HepG2 (cell line): ENCODE results near the gene MAIP1. TPM values are rescaled to one million over a fixed set of nuclear protein-coding genes. Genes with fewer than 3 reads are reported as not detected.

Experiments
- CHD2 ChIP-seq: IDR thresholded peaks from 2 replicates; pipeline ENCODE4 v1.6.1; 2011; ENCODE audit warnings: low read depth, low read length, improper control_type of control experiment
- DMAP1 ChIP-seq: IDR thresholded peaks from 2 replicates; pipeline ENCODE4 v1.6.1; 2016
- GPN1 ChIP-seq: sonication (generic); formaldehyde crosslinking; IDR thresholded peaks from 2 replicates; pipeline ENCODE4 v1.5.1; 2020; ENCODE audit warnings: missing genetic modification reagents, borderline replicate concordance
- NCOA1 ChIP-seq: sonication (generic); formaldehyde crosslinking; IDR thresholded peaks from 2 replicates; pipeline ENCODE4 v1.9.0; 2021; ENCODE audit warnings: missing genetic modification reagents
- SRSF1 ChIP-seq: fragments of 200-400 bp; formaldehyde crosslinking; optimal IDR thresholded peaks from 2 replicates; pipeline ENCODE3; 2017; ENCODE audit warnings: mild to moderate bottlenecking, low read depth, low read length, moderate library complexity
- ZBTB3 ChIP-seq: sonication (generic); formaldehyde crosslinking; IDR thresholded peaks from 2 replicates; pipeline ENCODE4 v1.4.0; 2020; ENCODE audit warnings: low read depth, mild to moderate bottlenecking, moderate library complexity, missing genetic modification reagents, borderline replicate concordance
- ZFX ChIP-seq: sonication (generic); formaldehyde crosslinking; IDR thresholded peaks from 2 replicates; pipeline ENCODE4 v1.4.0; 2020; ENCODE audit warnings: mild to moderate bottlenecking, low read depth, missing genetic modification reagents, moderate library complexity
- ZNF143 ChIP-seq: sonication (generic); formaldehyde crosslinking; IDR thresholded peaks from 2 replicates; pipeline ENCODE4 v1.4.0; 2020; ENCODE audit warnings: missing genetic modification reagents
- ZNF224 ChIP-seq: sonication (generic); formaldehyde crosslinking; IDR thresholded peaks from 2 replicates; pipeline ENCODE4 v1.5.0; 2020; ENCODE audit warnings: mild to moderate bottlenecking, missing genetic modification reagents
- ZNF282 ChIP-seq: fragments of 450-650 bp; IDR thresholded peaks from 2 replicates; pipeline ENCODE4 v1.6.1; 2018; ENCODE audit not compliant: partially characterized antibody
- ZNF430 ChIP-seq: sonication (generic); formaldehyde crosslinking; IDR thresholded peaks from 2 replicates; pipeline ENCODE4 v1.9.0; 2021; ENCODE audit warnings: mild to moderate bottlenecking, missing genetic modification reagents
- ZNF543 ChIP-seq: sonication (generic); formaldehyde crosslinking; IDR thresholded peaks from 2 replicates; pipeline ENCODE4 v1.4.0; 2020; ENCODE audit warnings: mild to moderate bottlenecking, missing genetic modification reagents
- ZNF569 ChIP-seq: sonication (generic); formaldehyde crosslinking; IDR thresholded peaks from 2 replicates; pipeline ENCODE4 v1.5.0; 2020; ENCODE audit warnings: mild to moderate bottlenecking, missing genetic modification reagents, moderate library complexity, borderline replicate concordance
- polyA plus RNA-seq, 8 experiments: library from polyadenylated mRNA; depleted of rRNA in 3 of 8; stranded (reverse) in 7 of 8; unstranded in 1 of 8; fragments of >200 nt; fragmentation: Illumina TruSeq in 4 of 8; extraction: Trizol in 4 of 8; gene quantifications; 2 replicates each; pipeline versions ENCODE4 v1.2.1 to v1.2.3, GENCODE V29; 2011 to 2016; ENCODE audit warnings: low read depth in 4 of 8, missing spikeins in 1 of 8, mixed read lengths in 1 of 8; ENCODE audit not compliant: insufficient read depth in 1 of 8
- total RNA-seq, 5 experiments: library from RNA; depleted of rRNA; stranded (reverse); fragments of >200 nt; fragmentation: Illumina TruSeq; extraction: Trizol; gene quantifications; 2 replicates each; pipeline ENCODE4 v1.2.3, GENCODE V29; 2016; ENCODE audit warnings: low read depth in 1 of 5
- TF ChIP-seq, protein P1 (sequence below): sonication (generic); formaldehyde crosslinking; IDR thresholded peaks from 2 replicates; pipeline ENCODE4 v1.4.0; 2020; ENCODE audit warnings: mild to moderate bottlenecking, missing genetic modification reagents
- TF ChIP-seq, protein P2 (sequence below): sonication (generic); formaldehyde crosslinking; conservative IDR thresholded peaks from 2 replicates; pipeline ENCODE4 v1.4.0; 2020; ENCODE audit warnings: mild to moderate bottlenecking, missing genetic modification reagents, moderate library complexity
- TF ChIP-seq, protein P3 (sequence below): sonication (generic); formaldehyde crosslinking; IDR thresholded peaks from 2 replicates; pipeline ENCODE4 v1.4.0; 2020; ENCODE audit warnings: mild to moderate bottlenecking, missing genetic modification reagents

The MAIP1 gene
- total and polyA plus RNA-seq, 2 of the 13 experiments (the other 11 are each of a cell fraction or from before 2014, with no cell fraction given): 22.3 to 72.9 TPM

DNA sequence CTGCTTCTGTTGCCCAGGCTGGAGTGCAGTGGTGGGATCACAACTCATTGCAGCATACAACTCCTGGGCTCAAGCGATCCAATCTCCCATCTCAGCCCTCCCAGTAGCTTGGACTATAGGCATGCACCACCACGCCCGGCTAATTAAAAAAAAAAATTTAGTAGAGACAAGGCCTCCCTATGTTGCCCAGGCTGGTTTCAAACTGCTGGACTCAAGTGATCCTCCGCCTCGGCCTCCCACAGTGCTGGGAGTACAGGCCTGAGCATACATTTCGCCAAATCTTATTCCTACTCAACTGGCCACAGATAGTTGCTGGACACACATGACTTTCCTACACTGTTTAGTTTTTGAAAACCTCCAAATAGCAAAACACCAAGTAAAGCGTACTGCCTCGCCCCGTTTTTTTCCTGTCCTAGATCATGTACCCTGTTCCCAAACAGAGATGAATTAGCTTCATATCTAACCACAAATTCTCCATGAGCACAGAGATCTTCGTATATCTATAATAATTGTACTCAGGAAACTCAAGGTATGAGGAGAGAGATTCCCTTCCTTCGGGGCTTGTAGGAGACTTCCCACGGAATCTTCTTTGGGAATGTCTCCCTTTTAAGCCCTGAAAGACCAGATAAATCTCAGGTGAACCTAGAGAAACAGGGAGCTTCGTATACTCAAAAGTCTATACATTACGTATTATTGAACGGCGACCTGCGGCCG lies 44.9 kb upstream of the MAIP1 start (continued):
- TF ChIP-seq, protein P1, sequence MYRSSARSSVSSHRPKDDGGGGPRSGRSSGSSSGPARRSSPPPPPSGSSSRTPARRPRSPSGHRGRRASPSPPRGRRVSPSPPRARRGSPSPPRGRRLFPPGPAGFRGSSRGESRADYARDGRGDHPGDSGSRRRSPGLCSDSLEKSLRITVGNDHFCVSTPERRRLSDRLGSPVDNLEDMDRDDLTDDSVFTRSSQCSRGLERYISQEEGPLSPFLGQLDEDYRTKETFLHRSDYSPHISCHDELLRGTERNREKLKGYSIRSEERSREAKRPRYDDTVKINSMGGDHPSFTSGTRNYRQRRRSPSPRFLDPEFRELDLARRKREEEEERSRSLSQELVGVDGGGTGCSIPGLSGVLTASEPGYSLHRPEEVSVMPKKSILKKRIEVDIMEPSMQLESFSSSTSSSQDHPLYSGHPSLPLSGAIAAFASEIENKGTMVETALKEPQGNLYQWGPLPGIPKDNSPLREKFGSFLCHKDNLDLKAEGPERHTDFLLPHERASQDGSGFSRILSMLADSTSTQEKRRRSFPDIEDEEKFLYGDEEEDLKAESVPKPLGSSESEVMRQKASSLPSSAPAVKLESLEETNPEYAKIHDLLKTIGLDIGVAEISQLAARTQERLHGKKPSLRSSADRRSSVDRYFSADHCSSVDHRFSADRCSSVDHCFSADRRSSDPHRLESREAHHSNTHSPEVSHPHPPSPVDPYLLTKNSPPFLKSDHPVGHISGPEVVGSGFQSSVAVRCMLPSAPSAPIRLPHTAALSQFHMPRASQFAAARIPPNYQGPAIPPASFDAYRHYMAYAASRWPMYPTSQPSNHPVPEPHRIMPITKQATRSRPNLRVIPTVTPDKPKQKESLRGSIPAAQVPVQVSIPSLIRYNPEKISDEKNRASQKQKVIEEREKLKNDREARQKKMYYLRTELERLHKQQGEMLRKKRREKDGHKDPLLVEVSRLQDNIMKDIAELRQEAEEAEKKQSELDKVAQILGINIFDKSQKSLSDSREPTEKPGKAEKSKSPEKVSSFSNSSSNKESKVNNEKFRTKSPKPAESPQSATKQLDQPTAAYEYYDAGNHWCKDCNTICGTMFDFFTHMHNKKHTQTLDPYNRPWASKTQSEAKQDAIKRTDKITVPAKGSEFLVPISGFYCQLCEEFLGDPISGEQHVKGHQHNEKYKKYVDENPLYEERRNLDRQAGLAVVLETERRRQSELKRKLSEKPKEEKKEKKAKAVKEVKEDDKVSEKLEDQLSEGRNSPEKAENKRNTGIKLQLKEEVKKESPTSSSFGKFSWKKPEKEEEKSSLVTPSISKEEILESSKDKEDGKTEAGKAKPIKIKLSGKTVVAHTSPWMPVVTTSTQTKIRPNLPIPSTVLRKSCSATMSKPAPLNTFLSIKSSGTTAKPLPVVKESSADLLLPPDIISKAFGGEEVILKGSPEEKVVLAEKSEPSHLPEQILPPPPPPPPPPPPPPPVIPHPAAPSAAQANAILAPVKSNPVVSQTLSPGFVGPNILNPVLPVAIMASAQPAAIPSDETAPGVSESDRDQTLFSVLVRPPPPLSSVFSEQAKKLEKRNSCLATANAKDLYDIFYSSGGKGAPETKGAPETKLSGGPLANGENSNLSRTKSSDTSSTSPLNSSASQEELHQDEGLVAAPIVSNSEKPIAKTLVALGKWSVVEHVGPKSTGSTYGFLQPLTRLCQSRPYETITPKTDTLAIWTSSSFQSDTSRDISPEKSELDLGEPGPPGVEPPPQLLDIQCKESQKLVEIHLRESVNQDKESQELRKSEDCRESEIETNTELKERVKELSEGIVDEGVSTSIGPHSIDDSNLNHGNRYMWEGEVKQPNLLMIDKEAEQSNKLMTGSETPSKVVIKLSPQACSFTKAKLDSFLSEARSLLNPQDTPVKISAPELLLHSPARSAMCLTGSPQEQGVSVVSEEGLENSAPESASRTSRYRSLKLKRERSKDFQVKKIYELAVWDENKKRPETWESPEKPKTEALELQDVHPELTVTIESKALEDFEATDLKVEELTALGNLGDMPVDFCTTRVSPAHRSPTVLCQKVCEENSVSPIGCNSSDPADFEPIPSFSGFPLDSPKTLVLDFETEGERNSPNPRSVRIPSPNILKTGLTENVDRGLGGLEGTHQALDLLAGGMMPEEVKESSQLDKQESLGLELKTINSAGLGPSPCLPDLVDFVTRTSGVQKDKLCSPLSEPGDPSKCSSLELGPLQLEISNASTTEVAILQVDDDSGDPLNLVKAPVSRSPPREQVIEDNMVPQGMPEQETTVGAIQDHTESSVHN: no peak
- TF ChIP-seq ZNF282: no peak
- TF ChIP-seq, protein P2, sequence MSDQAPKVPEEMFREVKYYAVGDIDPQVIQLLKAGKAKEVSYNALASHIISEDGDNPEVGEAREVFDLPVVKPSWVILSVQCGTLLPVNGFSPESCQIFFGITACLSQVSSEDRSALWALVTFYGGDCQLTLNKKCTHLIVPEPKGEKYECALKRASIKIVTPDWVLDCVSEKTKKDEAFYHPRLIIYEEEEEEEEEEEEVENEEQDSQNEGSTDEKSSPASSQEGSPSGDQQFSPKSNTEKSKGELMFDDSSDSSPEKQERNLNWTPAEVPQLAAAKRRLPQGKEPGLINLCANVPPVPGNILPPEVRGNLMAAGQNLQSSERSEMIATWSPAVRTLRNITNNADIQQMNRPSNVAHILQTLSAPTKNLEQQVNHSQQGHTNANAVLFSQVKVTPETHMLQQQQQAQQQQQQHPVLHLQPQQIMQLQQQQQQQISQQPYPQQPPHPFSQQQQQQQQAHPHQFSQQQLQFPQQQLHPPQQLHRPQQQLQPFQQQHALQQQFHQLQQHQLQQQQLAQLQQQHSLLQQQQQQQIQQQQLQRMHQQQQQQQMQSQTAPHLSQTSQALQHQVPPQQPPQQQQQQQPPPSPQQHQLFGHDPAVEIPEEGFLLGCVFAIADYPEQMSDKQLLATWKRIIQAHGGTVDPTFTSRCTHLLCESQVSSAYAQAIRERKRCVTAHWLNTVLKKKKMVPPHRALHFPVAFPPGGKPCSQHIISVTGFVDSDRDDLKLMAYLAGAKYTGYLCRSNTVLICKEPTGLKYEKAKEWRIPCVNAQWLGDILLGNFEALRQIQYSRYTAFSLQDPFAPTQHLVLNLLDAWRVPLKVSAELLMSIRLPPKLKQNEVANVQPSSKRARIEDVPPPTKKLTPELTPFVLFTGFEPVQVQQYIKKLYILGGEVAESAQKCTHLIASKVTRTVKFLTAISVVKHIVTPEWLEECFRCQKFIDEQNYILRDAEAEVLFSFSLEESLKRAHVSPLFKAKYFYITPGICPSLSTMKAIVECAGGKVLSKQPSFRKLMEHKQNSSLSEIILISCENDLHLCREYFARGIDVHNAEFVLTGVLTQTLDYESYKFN (CRISPR knock-in tag): no peak
- TF ChIP-seq ZNF143: no peak
- TF ChIP-seq ZNF569 (CRISPR knock-in tag): 0 out of 2 replicates have a peak, but pooled peaks have one; percentile 34
- TF ChIP-seq, protein P3, sequence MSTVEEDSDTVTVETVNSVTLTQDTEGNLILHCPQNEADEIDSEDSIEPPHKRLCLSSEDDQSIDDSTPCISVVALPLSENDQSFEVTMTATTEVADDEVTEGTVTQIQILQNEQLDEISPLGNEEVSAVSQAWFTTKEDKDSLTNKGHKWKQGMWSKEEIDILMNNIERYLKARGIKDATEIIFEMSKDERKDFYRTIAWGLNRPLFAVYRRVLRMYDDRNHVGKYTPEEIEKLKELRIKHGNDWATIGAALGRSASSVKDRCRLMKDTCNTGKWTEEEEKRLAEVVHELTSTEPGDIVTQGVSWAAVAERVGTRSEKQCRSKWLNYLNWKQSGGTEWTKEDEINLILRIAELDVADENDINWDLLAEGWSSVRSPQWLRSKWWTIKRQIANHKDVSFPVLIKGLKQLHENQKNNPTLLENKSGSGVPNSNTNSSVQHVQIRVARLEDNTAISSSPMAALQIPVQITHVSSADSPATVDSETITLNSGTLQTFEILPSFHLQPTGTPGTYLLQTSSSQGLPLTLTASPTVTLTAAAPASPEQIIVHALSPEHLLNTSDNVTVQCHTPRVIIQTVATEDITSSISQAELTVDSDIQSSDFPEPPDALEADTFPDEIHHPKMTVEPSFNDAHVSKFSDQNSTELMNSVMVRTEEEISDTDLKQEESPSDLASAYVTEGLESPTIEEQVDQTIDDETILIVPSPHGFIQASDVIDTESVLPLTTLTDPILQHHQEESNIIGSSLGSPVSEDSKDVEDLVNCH (CRISPR knock-in tag): 0 out of 2 replicates have a peak, but pooled peaks have one; percentile 85
- no peak for TF ChIP-seq ZBTB3
- no peak for TF ChIP-seq GPN1 (CRISPR knock-in tag)
- no peak for TF ChIP-seq DMAP1 (CRISPR knock-in tag)
- 0 out of 2 replicates have a peak, but pooled peaks have one; percentile 60 for TF ChIP-seq NCOA1 (CRISPR knock-in tag)
- no peak for TF ChIP-seq CHD2
- TF ChIP-seq ZNF224 (CRISPR knock-in tag): 0 out of 2 replicates have a peak, but pooled peaks have one; percentile 12
- no peak for TF ChIP-seq SRSF1
- no peak for TF ChIP-seq ZNF543 (CRISPR knock-in tag)
- no peak for TF ChIP-seq ZFX (CRISPR knock-in tag)
- TF ChIP-seq ZNF430 (CRISPR knock-in tag): peak; percentile 75
